Lower leg skin (tissue), 4 donors: Measurements from ENCODE around the gene ZNF341. TPM values are rescaled to one million over a fixed set of nuclear protein-coding genes. Genes with fewer than 3 reads are reported as not detected.
A peak's percentile ranks its signal among the peaks of the same experiment; 100 is the strongest.

Experiments
- DNase-seq, 2 donors: peaks; one replicate each; pipeline ENCODE4 v3.0.0-alpha.2; 2019; ENCODE audit warnings: low spot score in 2 of 2
- H3K4me3 ChIP-seq: fragments of 200-600 bp; sonication (generic); 2 replicates; pipeline ENCODE4 v1.5.1; 2017; ENCODE audit warnings: mild to moderate bottlenecking, low read depth; ENCODE audit not compliant: poor library complexity, severe bottlenecking
- POLR2A ChIP-seq, 2 donors: fragments of 450-650 bp; IDR thresholded peaks; one replicate each; pipeline ENCODE4 v1.6.1; 2016 to 2017; ENCODE audit warnings: antibody characterized with exemption in 2 of 2, mild to moderate bottlenecking in 1 of 2, moderate library complexity in 1 of 2
- WGBS, 2 donors: methylation state at CpG; one replicate each; pipeline ENCODE4 v1.1.5; 2018; 5-methylcytosine and 5-hydroxymethylcytosine counted together
- intact Hi-C: fragments of 100-400 bp; cut with DNase I; formaldehyde crosslinking; loops from one replicate; pipeline ENCODE4 v1.15.0; 2023; ENCODE audit warnings: low total_unique reads
- total RNA-seq, 4 donors: library from RNA; depleted of rRNA; stranded (reverse); fragments of >200 nt; gene quantifications; one replicate each; pipeline ENCODE4 v1.1.0, GENCODE V29; 2016
- TF ChIP-seq, protein P1 (sequence below), 3 donors: fragments of 450-650 bp; IDR thresholded peaks; one replicate each; pipeline ENCODE4 v1.5.1; 2016; ENCODE audit warnings: antibody characterized with exemption in 3 of 3, mild to moderate bottlenecking in 3 of 3, moderate library complexity in 2 of 3

ZNF341 gene
- total RNA-seq, 4 donors from 2014 or later: 3.5 to 5.4 (median 4.2) TPM

DNA sequence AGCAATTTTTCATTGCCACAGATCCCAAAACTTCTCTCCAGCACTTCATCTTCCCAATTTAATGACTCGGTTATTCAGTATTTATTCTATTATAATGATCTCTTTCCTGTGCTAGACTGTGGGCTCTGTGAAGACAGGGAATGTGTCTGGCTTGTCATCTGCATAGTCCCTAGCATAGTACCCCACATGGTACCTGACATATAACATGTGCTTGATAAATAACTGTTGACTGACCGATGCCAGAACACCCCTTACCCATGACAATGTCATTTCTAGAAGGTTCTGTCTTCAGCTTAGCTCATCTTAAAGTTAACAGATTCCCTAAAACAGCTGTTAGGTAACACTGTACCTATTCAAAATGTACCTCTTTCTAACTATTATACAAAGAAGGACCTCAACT, 15.3 kb upstream of the ZNF341 start:
- 87 to 96% methylated on average over 2 of the region's 2 CpGs for WGBS, 2 donors
- intact Hi-C loops: no loop called here
- TF ChIP-seq, protein P1, sequence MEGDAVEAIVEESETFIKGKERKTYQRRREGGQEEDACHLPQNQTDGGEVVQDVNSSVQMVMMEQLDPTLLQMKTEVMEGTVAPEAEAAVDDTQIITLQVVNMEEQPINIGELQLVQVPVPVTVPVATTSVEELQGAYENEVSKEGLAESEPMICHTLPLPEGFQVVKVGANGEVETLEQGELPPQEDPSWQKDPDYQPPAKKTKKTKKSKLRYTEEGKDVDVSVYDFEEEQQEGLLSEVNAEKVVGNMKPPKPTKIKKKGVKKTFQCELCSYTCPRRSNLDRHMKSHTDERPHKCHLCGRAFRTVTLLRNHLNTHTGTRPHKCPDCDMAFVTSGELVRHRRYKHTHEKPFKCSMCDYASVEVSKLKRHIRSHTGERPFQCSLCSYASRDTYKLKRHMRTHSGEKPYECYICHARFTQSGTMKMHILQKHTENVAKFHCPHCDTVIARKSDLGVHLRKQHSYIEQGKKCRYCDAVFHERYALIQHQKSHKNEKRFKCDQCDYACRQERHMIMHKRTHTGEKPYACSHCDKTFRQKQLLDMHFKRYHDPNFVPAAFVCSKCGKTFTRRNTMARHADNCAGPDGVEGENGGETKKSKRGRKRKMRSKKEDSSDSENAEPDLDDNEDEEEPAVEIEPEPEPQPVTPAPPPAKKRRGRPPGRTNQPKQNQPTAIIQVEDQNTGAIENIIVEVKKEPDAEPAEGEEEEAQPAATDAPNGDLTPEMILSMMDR (IDR thresholded peaks at IDR 0.05): no peak
- no peak for TF ChIP-seq POLR2A (IDR thresholded peaks at IDR 0.05)

DNA sequence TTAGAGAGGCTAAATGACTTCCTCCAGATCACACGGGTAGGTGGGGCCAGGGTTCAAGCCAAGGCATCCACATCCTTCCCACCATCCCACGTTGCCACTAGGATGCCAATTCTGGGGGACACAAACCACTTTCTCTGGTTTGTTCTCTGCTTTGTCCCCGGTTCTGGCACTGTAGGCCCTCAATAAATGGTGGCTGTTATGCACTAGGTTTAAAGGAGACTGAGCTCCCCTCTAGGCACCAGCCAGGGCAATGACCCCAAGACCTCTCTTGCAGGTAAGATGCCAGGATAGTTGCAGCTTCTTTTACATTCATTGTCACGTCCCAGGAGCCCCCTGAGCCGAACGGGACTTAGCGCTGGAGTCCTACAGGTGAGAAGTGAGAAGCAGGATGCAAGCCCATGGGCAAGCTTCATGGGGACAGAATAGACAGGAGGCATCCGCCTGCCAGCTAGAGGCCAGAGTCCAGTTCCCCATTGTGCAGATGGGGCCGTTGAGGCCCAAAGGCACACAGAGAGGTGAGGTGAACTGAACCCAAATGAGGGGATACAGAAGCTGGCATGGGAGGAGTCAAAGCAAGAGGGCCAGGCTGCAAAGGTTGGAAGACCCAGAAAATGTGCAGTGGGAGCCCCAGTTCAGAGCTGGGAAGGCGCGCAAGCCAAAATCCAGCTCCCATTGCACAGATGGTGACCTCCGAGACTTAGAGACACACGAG, 12.4 kb upstream of the ZNF341 start:
- H3K4me3 ChIP-seq: peak overlapping the region; percentile 75
- DNase-seq: no peak
- WGBS, 2 donors: 33 to 35% methylated on average over 13 of the region's 13 CpGs
- TF ChIP-seq, protein P1 (IDR thresholded peaks at IDR 0.05): no peak
- TF ChIP-seq POLR2A (IDR thresholded peaks at IDR 0.05): no peak
- intact Hi-C loops: no loop called here

More for the DNA sequence above, 15.3 kb upstream of the ZNF341 start:
- DNase-seq: no peak
- no peak overlapping the region for H3K4me3 ChIP-seq

- WGBS, 2 donors: 2 to 3% methylated on average over 27 to 31 of the region's 46 CpGs
- TF ChIP-seq POLR2A (IDR thresholded peaks at IDR 0.05): no peak
- TF ChIP-seq, protein P1 (IDR thresholded peaks at IDR 0.05): no peak
- peak within 1 kb of the TSS; percentile 75 for H3K4me3 ChIP-seq
- intact Hi-C loops: no loop called here
- peak; percentile 96 for DNase-seq
Observed at GRCh38 chr20:33719989-33720709, 11.6 kb upstream of the ZNF341 start, which contains the start of gene PXMP4. Gene PXMP4, minus strand, starts transcription at chr20:33720310. Its CDS starts 103 bp downstream, at chr20:33720207.

GRCh38 chr20:33721391-33722140, 10.2 kb upstream of the ZNF341 start:
- intact Hi-C loops: no loop called here
- TF ChIP-seq, protein P1 (IDR thresholded peaks at IDR 0.05): no peak
- TF ChIP-seq POLR2A (IDR thresholded peaks at IDR 0.05): no peak
- 94 to 98% methylated on average over 11 of the region's 11 CpGs for WGBS, 2 donors
- H3K4me3 ChIP-seq: no peak overlapping the region
- DNase-seq: no peak

DNA sequence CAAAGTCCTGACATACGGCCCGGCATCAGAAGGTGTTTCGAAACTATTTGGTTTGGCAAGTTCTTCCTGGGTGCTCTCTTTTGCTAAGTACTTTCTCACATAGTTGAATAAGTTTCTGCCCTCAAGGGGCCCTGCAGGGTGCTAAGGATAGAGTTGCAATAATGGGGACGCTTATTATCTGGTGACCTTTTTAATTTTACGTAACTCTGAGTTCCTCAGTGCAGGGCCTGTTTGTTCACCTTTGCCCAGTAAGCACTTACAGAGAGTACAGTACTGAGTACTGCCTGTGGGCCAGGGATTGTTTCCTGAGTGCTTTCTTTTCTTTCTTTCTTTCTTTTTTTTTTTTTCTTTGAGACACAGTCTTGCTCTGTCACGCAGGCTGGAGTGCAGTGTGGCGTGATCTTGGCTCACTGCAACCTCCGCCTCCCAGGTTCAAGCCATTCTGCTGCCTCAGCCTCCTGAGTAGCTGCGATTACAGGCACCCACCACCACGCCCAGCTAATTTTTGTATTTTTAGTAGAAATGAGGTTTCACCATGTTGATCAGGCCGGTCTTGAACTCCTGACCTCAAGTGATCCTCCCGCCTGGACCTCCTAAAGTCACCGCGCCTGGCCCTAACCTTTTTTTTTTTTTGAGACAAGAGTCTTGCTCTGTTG, 7.2 kb upstream of the ZNF341 start:
- no peak overlapping the region for H3K4me3 ChIP-seq
- TF ChIP-seq, protein P1 (IDR thresholded peaks at IDR 0.05): no peak
- no peak for TF ChIP-seq POLR2A (IDR thresholded peaks at IDR 0.05)
- DNase-seq: no peak
- 76 to 80% methylated on average over 14 of the region's 14 CpGs for WGBS, 2 donors
- intact Hi-C loops: no loop called here
